Activated CD4-positive, alpha-beta memory T cell treated with anti-CD3 and anti-CD28 coated beads, Interleukin-2, amount 10 ng/mL, durations not matched to agents 7 days and 5 days (primary cell): Measurements from ENCODE around the gene KAZN. TPM values are rescaled to one million over a fixed set of nuclear protein-coding genes. Genes with fewer than 3 reads are reported as not detected.

Experiments used
- CTCF ChIA-PET: fragments of 350-600 bp; sonication (Branson Sonifier 250); formaldehyde crosslinking; loops from one replicate; lab custom pipeline; 2021; ENCODE audit warnings: antibody characterized with exemption, inconsistent platforms; lab: Charles Lee
- POLR2A ChIA-PET: fragments of 350-600 bp; sonication (Branson Sonifier 250); formaldehyde crosslinking; loops from one replicate; lab custom pipeline; 2021; ENCODE audit warnings: antibody characterized with exemption; lab: Charles Lee
- DNase-seq: peaks from one replicate; pipeline ENCODE4 v3.0.0-alpha.2; 2020
- H3K27ac Mint-ChIP-seq: one replicate; pipeline ENCODE4 v1.8.0; 2021; ENCODE audit warnings: mild to moderate bottlenecking, mixed read lengths
- H3K27me3 Mint-ChIP-seq: one replicate; pipeline ENCODE4 v1.8.0; 2021; ENCODE audit warnings: mixed read lengths
- H3K36me3 Mint-ChIP-seq: one replicate; pipeline ENCODE4 v1.8.0; 2021; ENCODE audit warnings: low read depth, mixed read lengths
- H3K4me1 Mint-ChIP-seq: one replicate; pipeline ENCODE4 v1.8.0; 2021; ENCODE audit warnings: mixed read lengths
- H3K4me3 Mint-ChIP-seq: one replicate; pipeline ENCODE4 v1.8.0; 2021; ENCODE audit warnings: mild to moderate bottlenecking, mixed read lengths
- H3K9me3 Mint-ChIP-seq: one replicate; pipeline ENCODE4 v1.8.0; 2021; ENCODE audit warnings: mixed read lengths
- total RNA-seq, 2 experiments: library from RNA; stranded (reverse); gene quantifications; one replicate each; pipeline ENCODE4 v1.2.3, GENCODE V29; 2021

The KAZN gene
- total RNA-seq, 2 experiments from 2014 or later, result 0.30 to 0.43 TPM

DNA sequence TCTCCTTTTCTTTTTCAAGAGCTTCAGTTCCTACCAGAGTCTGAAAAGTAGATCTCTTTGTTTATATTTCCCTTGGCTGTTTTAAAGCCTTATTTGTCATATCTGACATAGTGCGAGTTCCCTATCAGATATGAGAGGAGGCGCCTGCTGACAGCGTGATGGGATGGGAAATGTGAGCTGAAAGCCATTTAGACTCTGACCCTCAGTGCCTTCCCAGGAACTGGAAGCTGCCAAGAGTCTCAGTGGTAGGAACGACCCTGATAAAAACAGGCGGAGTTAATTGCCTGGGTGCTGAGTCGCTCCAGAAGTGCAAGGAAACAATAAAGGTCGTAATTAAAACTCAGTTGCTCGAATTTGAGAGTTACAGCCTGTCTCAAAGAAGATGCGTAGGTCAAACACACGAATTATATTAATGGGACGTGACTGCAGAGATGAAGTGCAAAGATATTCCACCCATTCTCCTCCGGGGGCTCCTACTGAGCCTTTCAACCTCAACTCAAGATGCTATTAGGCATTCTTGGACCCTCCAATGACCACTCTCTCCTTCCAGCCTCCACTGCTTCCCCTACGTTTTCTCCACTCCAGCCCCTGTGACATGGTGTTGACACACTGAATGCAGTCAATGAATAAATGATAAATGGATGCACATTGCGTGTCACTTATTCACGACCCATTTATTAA lies 84.6 kb downstream of the KAZN start:
- no peak for DNase-seq
- CTCF ChIA-PET, result no interaction called here
- Mint-ChIP-seq H3K9me3 (peaks cover 5% of the 10 kb centered on the region), H3K4me1 (no peaks in the 10 kb centered on the region), H3K4me3 (no peak overlapping the region), H3K27ac (no peak overlapping the region), H3K36me3 (no peaks in the 10 kb centered on the region), H3K27me3 (no peaks in the 10 kb centered on the region)
- POLR2A ChIA-PET, result no interaction called here

DNA sequence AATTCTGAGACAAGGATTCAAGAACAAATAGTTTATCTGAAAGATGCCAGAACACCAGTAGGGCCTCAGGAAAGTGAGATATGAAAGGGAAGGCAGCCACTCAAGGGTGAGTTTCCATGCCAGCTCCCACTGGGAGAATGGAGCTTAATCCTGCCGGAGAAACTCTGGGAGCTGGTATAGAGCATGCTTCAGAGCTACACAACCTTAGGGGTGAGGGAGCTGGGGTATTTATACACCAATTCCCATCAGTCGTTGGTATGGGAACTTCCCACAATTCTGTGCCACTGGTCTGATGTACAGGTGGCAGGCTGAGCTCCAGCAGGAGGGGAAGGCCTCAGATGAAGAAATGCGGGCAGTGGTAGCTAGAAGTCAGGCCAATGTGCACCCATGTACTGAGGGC lies 86.6 kb downstream of the KAZN start:
- CTCF ChIA-PET, result no interaction called here

DNA sequence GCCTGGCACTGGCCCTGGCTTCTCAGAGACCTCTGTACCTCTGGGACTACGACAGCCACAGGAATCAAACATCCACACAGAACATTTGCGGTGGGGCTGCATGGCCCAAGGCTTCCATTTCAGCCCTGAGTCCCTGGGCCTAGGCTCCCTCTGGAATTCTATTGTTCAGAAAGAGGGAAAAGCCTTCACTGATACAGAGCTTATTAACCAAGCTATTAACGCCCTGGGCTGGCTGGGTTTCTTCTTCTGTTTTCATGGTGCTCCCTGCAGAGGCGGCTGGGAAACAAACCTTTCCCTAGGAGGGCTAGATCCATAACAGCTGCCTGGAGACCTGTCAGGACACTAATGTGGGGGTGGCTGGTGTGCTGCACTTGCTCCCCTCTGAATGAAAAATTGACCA lies 88.2 kb downstream of the KAZN start:
- CTCF ChIA-PET, result no interaction called here
- Mint-ChIP-seq H3K4me3 (no peak overlapping the region), H3K27me3 (no peaks in the 10 kb centered on the region), H3K36me3 (no peaks in the 10 kb centered on the region), H3K27ac (no peak overlapping the region), H3K9me3 (peaks cover 5% of the 10 kb centered on the region), H3K4me1 (no peaks in the 10 kb centered on the region)
- POLR2A ChIA-PET, result no interaction called here
- no peak for DNase-seq

More for the DNA sequence above, 86.6 kb downstream of the KAZN start:
- DNase-seq, result no peak
- Mint-ChIP-seq H3K27ac (no peak overlapping the region), H3K36me3 (no peaks in the 10 kb centered on the region), H3K27me3 (no peaks in the 10 kb centered on the region), H3K9me3 (peaks cover 5% of the 10 kb centered on the region), H3K4me1 (no peaks in the 10 kb centered on the region), H3K4me3 (no peak overlapping the region)
- POLR2A ChIA-PET, result no interaction called here

DNA sequence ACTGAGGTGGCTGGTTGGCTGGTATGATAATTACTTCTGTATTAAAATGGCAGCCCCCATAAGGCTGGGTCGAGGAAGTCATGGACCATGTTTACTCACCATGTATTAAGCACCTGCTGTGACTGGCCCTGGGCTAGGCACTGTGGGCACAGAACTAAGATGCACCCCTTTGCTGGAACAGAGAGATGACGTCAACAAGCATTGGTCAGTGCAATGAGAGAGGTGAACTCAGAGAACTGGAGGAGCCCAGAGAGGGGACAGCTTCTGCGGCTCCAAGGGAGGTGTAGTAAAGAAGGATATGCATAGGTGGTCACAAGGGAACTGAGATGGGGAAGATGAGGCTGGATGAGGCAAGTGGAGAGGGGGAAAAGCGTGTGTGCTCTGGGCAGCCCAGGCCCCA lies 88.7 kb downstream of the KAZN start:
- POLR2A ChIA-PET, result no interaction called here
- no peak overlapping the region for H3K4me3 Mint-ChIP-seq
- H3K9me3 Mint-ChIP-seq, result peaks cover 5% of the 10 kb centered on the region
- H3K27me3 Mint-ChIP-seq, result no peaks in the 10 kb centered on the region
- H3K4me1 Mint-ChIP-seq, result no peaks in the 10 kb centered on the region
- no peak for DNase-seq
- CTCF ChIA-PET, result no interaction called here
- H3K36me3 Mint-ChIP-seq, result no peaks in the 10 kb centered on the region
- no peak overlapping the region for H3K27ac Mint-ChIP-seq

DNA sequence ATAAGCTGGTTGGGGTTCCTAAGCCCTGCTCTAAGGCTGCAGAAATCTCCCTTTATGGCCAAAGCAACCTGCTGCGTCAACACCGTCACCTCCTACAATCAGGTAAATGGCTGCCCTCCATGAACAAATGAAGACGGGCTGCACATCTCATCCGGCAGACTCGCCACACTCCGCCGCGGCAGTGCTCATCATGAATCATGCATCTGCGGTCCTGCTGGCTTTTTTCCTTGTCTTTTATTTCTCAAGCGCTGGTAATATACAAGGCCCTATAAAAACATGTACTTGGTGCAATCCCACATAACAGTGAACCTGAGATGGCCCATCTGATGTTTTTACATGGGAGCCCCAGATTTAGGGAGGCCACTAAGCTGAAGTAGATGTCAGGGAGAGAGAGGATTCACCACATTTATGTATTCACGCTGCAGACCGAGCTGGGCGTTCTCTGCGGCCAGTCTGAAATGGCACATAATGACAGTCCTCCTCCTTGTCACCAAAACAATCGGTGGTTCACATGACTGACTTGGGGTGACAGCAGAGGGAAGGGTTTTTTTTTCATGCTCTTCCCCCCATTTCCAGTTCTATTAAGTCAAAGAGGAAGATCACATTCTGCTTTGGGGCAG lies 91.6 kb downstream of the KAZN start:
- H3K4me1 Mint-ChIP-seq, result no peaks in the 10 kb centered on the region
- no peaks in the 10 kb centered on the region for H3K36me3 Mint-ChIP-seq
- no peak overlapping the region for H3K4me3 Mint-ChIP-seq
- no peak for DNase-seq
- no peaks in the 10 kb centered on the region for H3K9me3 Mint-ChIP-seq
- ChIA-PET CTCF (no interaction called here), POLR2A (no interaction called here)
- no peaks in the 10 kb centered on the region for H3K27me3 Mint-ChIP-seq
- no peak overlapping the region for H3K27ac Mint-ChIP-seq

DNA sequence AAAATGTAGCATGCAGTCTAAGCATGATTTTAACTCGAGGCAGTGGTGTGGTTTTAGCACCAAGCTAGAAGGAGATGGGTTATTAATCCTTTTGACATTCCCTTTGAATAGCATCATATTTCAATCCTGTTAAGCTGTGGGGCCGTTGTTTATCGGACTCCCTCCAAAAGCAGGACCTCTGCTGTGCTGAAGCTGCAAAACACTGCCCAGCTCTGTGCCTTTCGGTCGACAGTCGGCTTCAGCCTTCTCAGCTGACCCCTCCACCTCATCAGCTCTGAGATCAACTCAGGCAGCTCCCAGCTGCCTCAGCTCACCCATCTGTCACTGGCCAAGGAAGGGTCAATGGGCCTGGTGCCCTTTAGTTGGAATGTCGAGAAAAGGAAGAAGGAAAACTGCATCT lies 95.5 kb downstream of the KAZN start:
- Mint-ChIP-seq H3K27ac (no peak overlapping the region), H3K4me1 (no peaks in the 10 kb centered on the region), H3K9me3 (no peaks in the 10 kb centered on the region), H3K4me3 (no peak overlapping the region), H3K36me3 (no peaks in the 10 kb centered on the region), H3K27me3 (no peaks in the 10 kb centered on the region)
- DNase-seq, result no peak
- CTCF ChIA-PET, result no interaction called here
- POLR2A ChIA-PET, result no interaction called here

DNA sequence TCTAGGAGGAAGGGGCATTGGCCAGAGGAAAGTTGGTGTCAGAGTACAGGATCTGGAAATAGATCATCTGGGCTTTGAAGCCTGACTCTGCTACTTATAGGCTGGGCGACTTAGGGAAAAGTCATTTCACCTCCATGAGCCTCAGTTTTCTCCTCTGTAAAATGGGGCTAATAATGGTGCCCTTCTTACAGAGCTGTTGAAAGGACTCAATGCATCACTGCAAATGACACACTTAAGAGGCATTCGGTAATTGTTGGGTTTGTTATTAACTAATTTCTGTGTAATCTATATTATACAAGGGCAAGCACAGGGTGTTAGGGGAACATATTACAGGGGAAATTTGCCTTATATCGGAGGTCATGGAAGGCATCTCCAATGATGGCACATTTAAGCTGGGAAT lies 96.1 kb downstream of the KAZN start:
- H3K4me3 Mint-ChIP-seq, result no peak overlapping the region
- no peak overlapping the region for H3K27ac Mint-ChIP-seq
- POLR2A ChIA-PET, result no interaction called here
- no peaks in the 10 kb centered on the region for H3K9me3 Mint-ChIP-seq
- CTCF ChIA-PET, result no interaction called here
- H3K36me3 Mint-ChIP-seq, result no peaks in the 10 kb centered on the region
- H3K27me3 Mint-ChIP-seq, result no peaks in the 10 kb centered on the region
- no peak for DNase-seq
- no peaks in the 10 kb centered on the region for H3K4me1 Mint-ChIP-seq

DNA sequence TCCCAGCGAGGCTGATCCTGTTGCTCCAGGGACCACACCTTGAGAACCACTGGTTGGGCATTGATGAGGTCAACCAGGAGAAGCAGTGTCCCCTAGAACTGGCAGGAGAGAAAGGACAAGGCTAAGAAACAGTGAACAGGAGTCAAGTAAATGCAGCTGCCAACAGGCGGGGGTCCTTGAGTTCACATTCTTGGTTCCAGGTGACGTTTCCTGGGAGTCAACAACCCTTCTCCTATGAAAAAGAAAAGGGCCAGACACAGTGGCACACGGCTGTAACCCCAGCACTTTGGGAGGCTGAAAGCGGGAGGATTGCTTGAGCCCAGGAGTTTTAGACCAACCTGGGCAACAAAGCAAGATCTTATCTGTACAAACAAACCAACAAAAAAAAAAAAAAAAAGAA lies 98.3 kb downstream of the KAZN start:
- POLR2A ChIA-PET, result no interaction called here
- H3K36me3 Mint-ChIP-seq, result no peaks in the 10 kb centered on the region
- H3K27me3 Mint-ChIP-seq, result no peaks in the 10 kb centered on the region
- H3K9me3 Mint-ChIP-seq, result no peaks in the 10 kb centered on the region
- CTCF ChIA-PET, result no interaction called here
- H3K4me1 Mint-ChIP-seq, result no peaks in the 10 kb centered on the region
- DNase-seq, result no peak
- H3K4me3 Mint-ChIP-seq, result no peak overlapping the region
- H3K27ac Mint-ChIP-seq, result no peak overlapping the region

DNA sequence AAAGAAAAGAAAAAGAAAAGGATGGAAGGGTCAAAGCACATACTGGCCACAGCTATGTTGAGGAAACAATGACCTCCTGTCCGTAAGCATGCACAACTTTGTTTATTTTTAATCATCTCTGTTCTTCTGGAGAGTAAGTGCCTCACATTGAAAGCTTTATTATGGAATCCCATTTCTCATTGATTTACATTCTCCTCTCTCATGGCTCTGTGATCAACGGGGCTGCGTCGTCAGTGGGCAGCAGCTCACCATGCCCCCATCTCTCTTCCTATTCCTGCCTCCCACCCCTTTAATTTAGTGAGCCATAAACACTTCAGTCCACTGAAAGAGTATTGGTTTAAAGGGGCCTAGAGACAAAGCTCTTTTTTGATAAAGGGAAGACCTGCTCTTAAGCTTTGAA lies 98.9 kb downstream of the KAZN start:
- CTCF ChIA-PET, result no interaction called here
- H3K4me3 Mint-ChIP-seq, result no peak overlapping the region
- H3K9me3 Mint-ChIP-seq, result no peaks in the 10 kb centered on the region
- H3K27me3 Mint-ChIP-seq, result no peaks in the 10 kb centered on the region
- no peaks in the 10 kb centered on the region for H3K36me3 Mint-ChIP-seq
- no peaks in the 10 kb centered on the region for H3K4me1 Mint-ChIP-seq
- no peak for DNase-seq
- no peak overlapping the region for H3K27ac Mint-ChIP-seq
- POLR2A ChIA-PET, result no interaction called here

DNA sequence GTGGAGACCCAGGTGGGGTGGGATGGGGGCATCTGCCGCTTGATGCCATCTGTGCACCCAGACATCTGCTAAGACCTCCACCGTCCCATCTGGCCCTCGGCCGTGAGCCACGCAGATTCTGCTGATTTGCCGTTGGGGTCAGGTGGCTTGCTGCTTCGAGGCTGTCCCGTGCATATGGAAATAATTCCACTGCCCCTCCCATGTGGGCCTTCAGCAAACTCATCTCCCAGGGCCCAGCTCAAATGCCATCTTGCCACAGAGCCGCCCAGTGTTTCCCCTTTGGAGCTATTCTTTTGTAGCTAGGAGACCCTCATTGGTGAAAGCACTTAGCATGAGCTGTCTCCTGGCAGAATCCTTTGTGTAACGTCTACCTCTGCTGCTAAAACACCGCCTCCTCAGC lies 99.8 kb downstream of the KAZN start:
- no peaks in the 10 kb centered on the region for H3K36me3 Mint-ChIP-seq
- ChIA-PET POLR2A (no interaction called here), CTCF (no interaction called here)
- H3K4me1 Mint-ChIP-seq, result no peaks in the 10 kb centered on the region
- DNase-seq, result no peak
- no peaks in the 10 kb centered on the region for H3K27me3 Mint-ChIP-seq
- no peak overlapping the region for H3K4me3 Mint-ChIP-seq
- no peak overlapping the region for H3K27ac Mint-ChIP-seq
- H3K9me3 Mint-ChIP-seq, result no peaks in the 10 kb centered on the region

DNA sequence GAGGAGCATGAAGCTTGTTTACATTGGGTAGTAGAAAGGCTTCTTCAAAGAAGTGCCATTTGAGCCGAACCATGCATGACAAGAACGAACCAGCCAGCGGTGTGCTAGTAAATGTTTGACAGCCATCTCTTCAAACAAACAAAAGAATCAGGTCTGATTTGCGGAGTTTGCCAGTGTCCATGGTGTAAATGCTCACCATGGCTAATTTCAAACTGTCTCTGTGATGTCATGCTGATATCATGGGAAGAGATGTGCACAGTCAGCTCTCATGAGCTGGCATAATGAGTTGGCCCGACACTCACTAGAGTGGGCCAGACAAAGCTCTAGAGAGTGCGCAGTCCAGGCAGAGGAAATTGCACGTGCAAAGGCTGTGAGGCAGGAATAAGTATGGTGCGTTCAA lies 101.1 kb downstream of the KAZN start:
- H3K27me3 Mint-ChIP-seq, result no peaks in the 10 kb centered on the region
- no peak overlapping the region for H3K27ac Mint-ChIP-seq
- DNase-seq, result no peak
- ChIA-PET CTCF (no interaction called here), POLR2A (no interaction called here)
- H3K36me3 Mint-ChIP-seq, result no peaks in the 10 kb centered on the region
- H3K4me1 Mint-ChIP-seq, result no peaks in the 10 kb centered on the region
- no peaks in the 10 kb centered on the region for H3K9me3 Mint-ChIP-seq
- no peak overlapping the region for H3K4me3 Mint-ChIP-seq

DNA sequence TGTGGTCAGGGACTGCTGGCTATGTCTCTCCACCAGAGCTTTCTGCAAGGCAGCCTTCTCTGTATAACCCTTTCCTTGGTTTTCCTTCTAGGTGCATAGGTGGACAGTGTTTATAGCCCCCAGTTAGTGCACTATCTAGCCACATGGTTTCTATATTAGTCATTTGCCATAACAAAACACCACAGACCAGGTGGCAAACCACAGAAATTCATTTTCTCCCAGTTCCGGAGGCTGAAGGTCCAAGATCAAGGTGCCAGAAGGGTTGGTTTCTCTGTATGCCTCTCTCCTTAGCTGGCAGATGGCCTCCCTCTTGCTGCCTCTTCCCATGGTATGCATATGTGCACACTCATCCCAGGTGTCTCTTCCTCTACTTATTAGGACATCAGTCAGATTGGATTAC lies 106.4 kb downstream of the KAZN start:
- Mint-ChIP-seq H3K4me1 (no peaks in the 10 kb centered on the region), H3K4me3 (no peak overlapping the region), H3K27ac (no peak overlapping the region), H3K27me3 (no peaks in the 10 kb centered on the region), H3K36me3 (no peaks in the 10 kb centered on the region), H3K9me3 (peaks cover 5% of the 10 kb centered on the region)
- POLR2A ChIA-PET, result no interaction called here
- CTCF ChIA-PET, result no interaction called here
- DNase-seq, result no peak

DNA sequence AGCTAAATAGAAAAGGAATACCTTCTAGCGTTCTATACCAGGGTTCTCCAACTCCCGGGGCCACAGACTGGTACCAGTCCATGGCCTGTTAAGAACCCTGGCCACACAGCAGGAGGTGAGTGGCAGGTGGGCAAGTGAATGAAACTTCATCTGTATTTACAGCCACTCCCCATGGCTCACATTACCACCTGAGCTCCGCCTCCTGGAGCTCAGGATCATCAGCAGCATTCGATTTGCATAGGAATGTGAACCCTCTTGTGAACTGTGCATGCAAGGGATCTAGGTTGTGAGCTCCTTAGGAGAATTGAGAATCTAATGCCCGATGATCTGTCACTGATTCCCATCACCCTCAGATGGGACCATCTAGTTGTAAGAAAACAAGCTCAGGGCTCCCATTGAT lies 107.3 kb downstream of the KAZN start:
- Mint-ChIP-seq H3K27ac (no peak overlapping the region), H3K27me3 (no peaks in the 10 kb centered on the region), H3K36me3 (no peaks in the 10 kb centered on the region), H3K4me3 (no peak overlapping the region), H3K9me3 (peaks cover 5% of the 10 kb centered on the region), H3K4me1 (no peaks in the 10 kb centered on the region)
- DNase-seq, result no peak
- POLR2A ChIA-PET, result no interaction called here
- CTCF ChIA-PET, result no interaction called here

DNA sequence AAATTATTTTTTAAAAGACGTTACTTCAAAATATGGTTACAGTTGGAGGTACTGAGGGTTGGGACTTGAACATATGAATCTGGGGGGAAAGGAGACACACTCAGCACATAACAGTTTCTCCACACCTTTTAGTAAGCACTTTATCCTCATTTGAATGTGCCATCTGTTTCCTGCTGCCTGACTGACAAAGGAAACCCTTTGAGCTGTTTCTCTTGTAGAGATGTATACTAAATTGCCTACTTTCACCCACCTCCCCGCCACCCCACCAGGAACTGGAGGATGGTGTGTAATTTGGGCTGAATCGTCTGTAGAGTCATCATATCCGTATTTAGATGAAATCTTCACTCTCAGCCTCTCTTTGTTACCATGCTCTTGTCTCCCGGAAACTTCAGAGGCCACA lies 108.1 kb downstream of the KAZN start:
- Mint-ChIP-seq H3K9me3 (peaks cover 5% of the 10 kb centered on the region), H3K27ac (no peak overlapping the region), H3K4me3 (no peak overlapping the region), H3K27me3 (no peaks in the 10 kb centered on the region), H3K4me1 (no peaks in the 10 kb centered on the region), H3K36me3 (no peaks in the 10 kb centered on the region)
- ChIA-PET CTCF (no interaction called here), POLR2A (no interaction called here)
- DNase-seq, result no peak
